Astrocyte (in vitro differentiated cells and primary cell): ENCODE results near the gene EXOC4. TPM values are rescaled to one million over a fixed set of nuclear protein-coding genes. Genes with fewer than 3 reads are reported as not detected.

Experiments used
- DNase-seq: peaks from one replicate; pipeline ENCODE4 v3.0.0-alpha.2; 2010; ENCODE audit warnings: low read depth
- FAIRE-seq: peaks from 2 replicates; lab custom pipeline; 2011; peaks lifted over from hg19 to GRCh38; lab: Jason Lieb, UNC
- H2AFZ ChIP-seq: 2 replicates; pipeline ENCODE4 v1.6.0; 2012; ENCODE audit warnings: low read depth, low read length, inconsistent platforms
- H3K27ac ChIP-seq: 2 replicates; pipeline ENCODE4 v1.5.1; 2011; ENCODE audit warnings: low read depth, low read length, inconsistent platforms
- H3K27me3 ChIP-seq: 2 replicates; pipeline ENCODE4 v1.6.0; 2011; ENCODE audit warnings: low read length, inconsistent platforms; ENCODE audit not compliant: insufficient read depth
- H3K36me3 ChIP-seq: 2 replicates; pipeline ENCODE4 v1.5.1; 2011; ENCODE audit warnings: low read length, inconsistent platforms; ENCODE audit not compliant: insufficient read depth
- H3K4me1 ChIP-seq: 2 replicates; pipeline ENCODE4 v1.5.1; 2011; ENCODE audit warnings: low read length, inconsistent platforms; ENCODE audit not compliant: insufficient read depth
- H3K4me2 ChIP-seq: 2 replicates; pipeline ENCODE4 v1.6.0; 2012; ENCODE audit warnings: low read length, inconsistent platforms
- H3K4me3 ChIP-seq: 2 replicates; pipeline ENCODE4 v1.5.1; 2011; ENCODE audit warnings: low read depth, mild to moderate bottlenecking, low read length, inconsistent platforms; ENCODE audit not compliant: insufficient read depth
- H3K79me2 ChIP-seq: 2 replicates; pipeline ENCODE4 v1.6.0; 2012; ENCODE audit warnings: mild to moderate bottlenecking, low read length, inconsistent platforms; ENCODE audit not compliant: insufficient read depth
- H3K9ac ChIP-seq: 2 replicates; pipeline ENCODE4 v1.6.0; 2012; ENCODE audit warnings: mild to moderate bottlenecking, low read length, inconsistent platforms
- H3K9me3 ChIP-seq: 2 replicates; pipeline ENCODE4 v1.5.1; 2012; ENCODE audit warnings: low read depth, mild to moderate bottlenecking, low read length, inconsistent platforms; ENCODE audit not compliant: insufficient read depth
- H4K20me1 ChIP-seq: 2 replicates; pipeline ENCODE4 v1.6.0; 2012; ENCODE audit warnings: low read length, inconsistent platforms; ENCODE audit not compliant: insufficient read depth
- H3K27ac Mint-ChIP-seq: one replicate; pipeline ENCODE4 v1.8.0; 2021; ENCODE audit warnings: mild to moderate bottlenecking, mixed read lengths; ENCODE audit not compliant: unreplicated experiment
- H3K27me3 Mint-ChIP-seq: one replicate; pipeline ENCODE4 v1.8.0; 2021; ENCODE audit warnings: low read depth, mixed read lengths; ENCODE audit not compliant: unreplicated experiment
- H3K36me3 Mint-ChIP-seq: one replicate; pipeline ENCODE4 v1.8.0; 2021; ENCODE audit warnings: low read depth, mixed read lengths; ENCODE audit not compliant: unreplicated experiment
- H3K4me1 Mint-ChIP-seq: one replicate; pipeline ENCODE4 v1.8.0; 2021; ENCODE audit warnings: low read depth, mixed read lengths; ENCODE audit not compliant: unreplicated experiment
- H3K4me3 Mint-ChIP-seq: one replicate; pipeline ENCODE4 v1.8.0; 2021; ENCODE audit warnings: mild to moderate bottlenecking, moderate library complexity, mixed read lengths; ENCODE audit not compliant: unreplicated experiment
- H3K9me3 Mint-ChIP-seq: one replicate; pipeline ENCODE4 v1.8.0; 2021; ENCODE audit warnings: mild to moderate bottlenecking, mixed read lengths; ENCODE audit not compliant: unreplicated experiment
- EZH2 ChIP-seq: IDR thresholded peaks from 2 replicates; pipeline ENCODE4 v1.6.1; 2012; ENCODE audit warnings: mild to moderate bottlenecking, low read length, inconsistent platforms; ENCODE audit not compliant: insufficient read depth
- total RNA-seq: library from RNA; stranded (reverse); gene quantifications from 2 replicates; pipeline ENCODE4 v1.2.1, GENCODE V29; 2021
- TF ChIP-seq, protein P1 (sequence below): IDR thresholded peaks from 2 replicates; pipeline ENCODE4 v1.5.1; 2011; ENCODE audit warnings: low read depth, mild to moderate bottlenecking, inconsistent platforms, low read length, moderate library complexity; ENCODE audit not compliant: insufficient read depth

The EXOC4 gene
- total RNA-seq, 1 donor from 2014 or later, result 57.5 TPM

DNA sequence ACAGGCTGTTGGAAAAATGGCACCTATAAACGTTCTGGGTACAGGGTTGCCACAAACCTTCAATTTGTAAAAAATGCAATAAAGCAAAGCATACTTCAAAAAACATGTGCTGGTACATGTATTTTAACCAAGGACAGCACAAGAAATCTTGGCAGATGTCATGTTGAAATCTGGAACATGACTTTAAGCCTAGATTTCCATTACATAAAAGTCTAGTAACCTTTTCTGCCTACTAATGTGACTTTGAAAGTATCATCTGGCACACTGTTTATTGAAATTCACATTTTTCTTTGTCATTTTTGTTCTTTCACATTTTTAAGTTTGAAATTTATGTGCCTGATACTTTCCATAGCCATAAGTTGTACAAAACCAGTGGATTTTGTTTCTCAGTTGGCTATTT lies 296.8 kb downstream of the EXOC4 start:
- TF ChIP-seq, protein P1, sequence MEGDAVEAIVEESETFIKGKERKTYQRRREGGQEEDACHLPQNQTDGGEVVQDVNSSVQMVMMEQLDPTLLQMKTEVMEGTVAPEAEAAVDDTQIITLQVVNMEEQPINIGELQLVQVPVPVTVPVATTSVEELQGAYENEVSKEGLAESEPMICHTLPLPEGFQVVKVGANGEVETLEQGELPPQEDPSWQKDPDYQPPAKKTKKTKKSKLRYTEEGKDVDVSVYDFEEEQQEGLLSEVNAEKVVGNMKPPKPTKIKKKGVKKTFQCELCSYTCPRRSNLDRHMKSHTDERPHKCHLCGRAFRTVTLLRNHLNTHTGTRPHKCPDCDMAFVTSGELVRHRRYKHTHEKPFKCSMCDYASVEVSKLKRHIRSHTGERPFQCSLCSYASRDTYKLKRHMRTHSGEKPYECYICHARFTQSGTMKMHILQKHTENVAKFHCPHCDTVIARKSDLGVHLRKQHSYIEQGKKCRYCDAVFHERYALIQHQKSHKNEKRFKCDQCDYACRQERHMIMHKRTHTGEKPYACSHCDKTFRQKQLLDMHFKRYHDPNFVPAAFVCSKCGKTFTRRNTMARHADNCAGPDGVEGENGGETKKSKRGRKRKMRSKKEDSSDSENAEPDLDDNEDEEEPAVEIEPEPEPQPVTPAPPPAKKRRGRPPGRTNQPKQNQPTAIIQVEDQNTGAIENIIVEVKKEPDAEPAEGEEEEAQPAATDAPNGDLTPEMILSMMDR, result no peak
- TF ChIP-seq EZH2, result no peak
- H3K27me3 ChIP-seq, result no peaks in the 10 kb centered on the region
- H3K4me3 ChIP-seq, result no peak overlapping the region
- H3K4me2 ChIP-seq, result no peak overlapping the region
- H3K9ac ChIP-seq, result no peak overlapping the region
- H3K4me1 ChIP-seq, result no peaks in the 10 kb centered on the region
- no peaks in the 10 kb centered on the region for H3K36me3 Mint-ChIP-seq
- no peak overlapping the region for H3K27ac Mint-ChIP-seq
- H3K9me3 Mint-ChIP-seq, result no peaks in the 10 kb centered on the region
- no peaks in the 10 kb centered on the region for H3K36me3 ChIP-seq
- peaks cover 7% of the 10 kb centered on the region for H3K4me1 Mint-ChIP-seq
- no peaks in the 10 kb centered on the region for H4K20me1 ChIP-seq
- H3K27ac ChIP-seq, result no peak overlapping the region
- H3K27me3 Mint-ChIP-seq, result no peaks in the 10 kb centered on the region
- no peaks in the 10 kb centered on the region for H3K9me3 ChIP-seq
- no peak overlapping the region for H3K4me3 Mint-ChIP-seq
- H2AFZ ChIP-seq, result no peak overlapping the region
- H3K79me2 ChIP-seq, result no peaks in the 10 kb centered on the region
- DNase-seq (no peak), FAIRE-seq (no peak)

DNA sequence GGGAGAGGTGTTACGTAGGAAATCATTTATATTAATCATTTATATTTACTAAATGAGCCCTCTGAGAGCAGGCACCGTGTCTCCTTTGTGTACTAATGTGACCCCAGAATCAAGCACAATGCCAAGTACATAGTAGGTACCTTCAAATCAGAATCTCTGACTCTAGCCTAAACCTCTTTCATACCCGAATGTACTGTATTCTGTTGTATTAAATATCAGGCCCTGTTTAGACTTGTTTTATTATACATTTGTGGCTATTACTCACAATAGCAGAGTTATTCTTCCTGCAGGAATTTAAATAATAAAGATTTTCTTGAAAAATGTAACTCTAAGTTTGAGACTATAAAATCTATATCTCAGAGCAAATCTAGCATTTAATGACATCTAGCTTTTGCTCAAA lies 297.3 kb downstream of the EXOC4 start:
- Mint-ChIP-seq H3K4me1 (peaks cover 6% of the 10 kb centered on the region), H3K27ac (no peak overlapping the region), H3K9me3 (no peaks in the 10 kb centered on the region), H3K4me3 (no peak overlapping the region), H3K36me3 (no peaks in the 10 kb centered on the region), H3K27me3 (no peaks in the 10 kb centered on the region)
- TF ChIP-seq, protein P1, result no peak
- TF ChIP-seq EZH2, result no peak
- Histone ChIP-seq H3K36me3 (no peaks in the 10 kb centered on the region), H3K79me2 (no peaks in the 10 kb centered on the region), H4K20me1 (no peaks in the 10 kb centered on the region), H3K9me3 (no peaks in the 10 kb centered on the region), H3K9ac (no peak overlapping the region), H3K27me3 (no peaks in the 10 kb centered on the region), H3K4me3 (no peak overlapping the region), H3K4me2 (no peak overlapping the region), H2AFZ (no peak overlapping the region), H3K27ac (no peak overlapping the region), H3K4me1 (no peaks in the 10 kb centered on the region)
- FAIRE-seq (no peak), DNase-seq (no peak)

DNA sequence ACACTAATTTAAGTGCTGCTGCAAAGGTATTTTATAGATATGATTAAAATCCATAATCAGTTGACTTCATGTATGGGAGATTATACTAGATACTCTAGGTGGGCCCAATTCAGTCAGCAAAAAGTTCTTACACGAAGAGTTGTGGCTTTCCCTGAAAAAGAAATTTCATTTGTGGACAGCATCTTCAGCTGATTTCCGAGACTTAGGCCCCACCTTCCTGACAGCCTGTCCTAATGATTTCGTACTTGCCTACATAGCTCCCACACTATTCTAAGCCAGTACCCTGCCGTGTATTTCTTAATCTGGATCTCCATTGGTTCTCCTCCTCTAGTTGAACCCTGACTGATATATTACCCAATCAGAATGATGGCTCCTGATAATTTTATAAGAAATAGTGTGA lies 297.9 kb downstream of the EXOC4 start:
- no peak overlapping the region for H3K9ac ChIP-seq

More for the DNA sequence above, 297.9 kb downstream of the EXOC4 start:
- DNase-seq (no peak), FAIRE-seq (no peak)
- H3K9me3 ChIP-seq, result no peaks in the 10 kb centered on the region
- no peaks in the 10 kb centered on the region for H3K27me3 ChIP-seq
- no peaks in the 10 kb centered on the region for H4K20me1 ChIP-seq
- H3K4me2 ChIP-seq, result no peak overlapping the region
- no peak overlapping the region for H3K4me3 ChIP-seq
- Mint-ChIP-seq H3K4me3 (no peak overlapping the region), H3K27ac (no peak overlapping the region), H3K9me3 (no peaks in the 10 kb centered on the region), H3K27me3 (no peaks in the 10 kb centered on the region), H3K4me1 (peaks cover under 1% of the 10 kb centered on the region), H3K36me3 (no peaks in the 10 kb centered on the region)
- TF ChIP-seq, protein P1, result no peak
- no peak for TF ChIP-seq EZH2
- H3K27ac ChIP-seq, result no peak overlapping the region
- H3K4me1 ChIP-seq, result no peaks in the 10 kb centered on the region
- H3K79me2 ChIP-seq, result no peaks in the 10 kb centered on the region
- no peak overlapping the region for H2AFZ ChIP-seq
- H3K36me3 ChIP-seq, result no peaks in the 10 kb centered on the region
